HepG2 (cell line): ENCODE measurements around the gene CASTOR1. TPM values are rescaled to one million over a fixed set of nuclear protein-coding genes. Genes with fewer than 3 reads are reported as not detected.

Source experiments
- ATAC-seq: fragments of 200-7000 bp; cut with Tn5 transposase; 3 replicates; pipeline ENCODE4 v1.9.1; 2020; ENCODE audit warnings: mild to moderate bottlenecking, moderate library complexity
- BruUV-seq: library from RNA; stranded (reverse); fragments of 400-500 nt; replicated peaks from 2 replicates; lab custom pipeline; 2021; lab: Mats Ljungman, UMichigan
- CTCF ChIA-PET: fragments of 300-600 bp; formaldehyde crosslinking; extraction: SDS; loops from one replicate; lab custom pipeline; 2021; ENCODE audit warnings: low total read pairs, inconsistent platforms, low intra/inter-chr PET ratio; lab: Yijun Ruan, JAX
- POLR2A ChIA-PET: fragments of 350-600 bp; sonication (Branson Sonifier 250); formaldehyde crosslinking; loops from one replicate; lab custom pipeline; 2020; ENCODE audit warnings: antibody characterized with exemption, inconsistent platforms; lab: Yijun Ruan, JAX
- DNase-seq: peaks from one replicate; pipeline ENCODE4 v3.0.0-alpha.2; 2015; ENCODE audit warnings: low spot score
- FAIRE-seq: peaks from 3 replicates; lab custom pipeline; 2011; peaks lifted over from hg19 to GRCh38; lab: Jason Lieb, UNC
- H2AFZ ChIP-seq: one replicate; pipeline ENCODE4 v1.6.1; 2011; ENCODE audit warnings: low read length, inconsistent platforms
- H3K27ac ChIP-seq: fragments of 300-600 bp; 3 replicates; pipeline ENCODE4 v1.8.0; 2011; ENCODE audit warnings: mixed run types, mild to moderate bottlenecking, mixed read lengths, low read length, inconsistent platforms; ENCODE audit not compliant: insufficient read depth; ENCODE audit errors: extremely low read length
- H3K27me3 ChIP-seq, 2 experiments: fragments of 200-600 bp in 1 of 2; 2 replicates in 1 of 2; 3 replicates in 1 of 2; pipeline versions ENCODE4 v1.6.0 to v1.8.0; 2011; ENCODE audit warnings: low read length in 2 of 2, mild to moderate bottlenecking in 2 of 2, moderate library complexity in 2 of 2, inconsistent platforms in 1 of 2; ENCODE audit not compliant: insufficient read depth in 2 of 2, control insufficient read depth in 1 of 2
- H3K36me3 ChIP-seq, 2 experiments: fragments of 200-600 bp in 1 of 2; replicated peaks in 1 of 2; 2 replicates in 1 of 2; 3 replicates in 1 of 2; pipeline versions ENCODE4 v1.5.1 to v1.8.0; 2011; ENCODE audit warnings: low read length in 2 of 2, inconsistent platforms in 1 of 2; ENCODE audit not compliant: insufficient read depth in 2 of 2, control insufficient read depth in 1 of 2
- H3K4me1 ChIP-seq: 2 replicates; pipeline ENCODE4 v1.5.1; 2012; ENCODE audit warnings: low read length, inconsistent platforms; ENCODE audit not compliant: insufficient read depth
- H3K4me2 ChIP-seq: 2 replicates; pipeline ENCODE4 v1.6.0; 2011; ENCODE audit warnings: low read depth, low read length, inconsistent platforms
- H3K4me3 ChIP-seq, 3 experiments: fragments of 200-600 bp in 1 of 3; sonication (generic), shearing (Covaris generic) in 1 of 3; replicated peaks in 1 of 3; 2 replicates each; pipeline ENCODE4 v1.5.1; 2011 to 2016; ENCODE audit warnings: low read length in 3 of 3, inconsistent platforms in 2 of 3, low read depth in 2 of 3, mild to moderate bottlenecking in 2 of 3, control low read depth in 1 of 3, mixed read lengths in 1 of 3; ENCODE audit not compliant: insufficient read depth in 1 of 3
- H3K79me2 ChIP-seq: one replicate; pipeline ENCODE4 v1.6.1; 2011; ENCODE audit warnings: low read length, inconsistent platforms; ENCODE audit not compliant: insufficient read depth
- H3K9ac ChIP-seq: 2 replicates; pipeline ENCODE4 v1.6.0; 2011; ENCODE audit warnings: mild to moderate bottlenecking, low read depth, low read length, inconsistent platforms; ENCODE audit not compliant: insufficient read depth
- H3K9me3 ChIP-seq: 2 replicates; pipeline ENCODE4 v1.5.1; 2012; ENCODE audit warnings: mild to moderate bottlenecking, low read length
- H4K20me1 ChIP-seq: 2 replicates; pipeline ENCODE4 v1.6.0; 2011; ENCODE audit warnings: inconsistent platforms, mild to moderate bottlenecking, low read length, moderate library complexity; ENCODE audit not compliant: insufficient read depth
- NR0B2 ChIP-seq: sonication (generic); formaldehyde crosslinking; IDR thresholded peaks from 2 replicates; pipeline ENCODE4 v1.4.0; 2020; ENCODE audit warnings: mild to moderate bottlenecking, missing genetic modification reagents
- RELA ChIP-seq: sonication (generic); formaldehyde crosslinking; IDR thresholded peaks from 2 replicates; pipeline ENCODE4 v1.4.0; 2020; ENCODE audit warnings: missing genetic modification reagents
- RERE ChIP-seq: IDR thresholded peaks from 2 replicates; pipeline ENCODE4 v1.6.1; 2016; ENCODE audit warnings: low read depth, missing genetic modification reagents, missing compliant biosample characterization
- ZBED4 ChIP-seq: sonication (generic); formaldehyde crosslinking; IDR thresholded peaks from 2 replicates; pipeline ENCODE4 v1.4.0; 2020; ENCODE audit warnings: missing genetic modification reagents, borderline replicate concordance
- ZNF691 ChIP-seq: sonication (generic); formaldehyde crosslinking; IDR thresholded peaks from 2 replicates; pipeline ENCODE4 v1.4.0; 2020; ENCODE audit warnings: missing genetic modification reagents, low read depth, mild to moderate bottlenecking, borderline replicate concordance
- ZNF790 ChIP-seq: sonication (generic); formaldehyde crosslinking; IDR thresholded peaks from 2 replicates; pipeline ENCODE4 v1.8.0; 2022; ENCODE audit warnings: missing genetic modification reagents, mild to moderate bottlenecking, borderline replicate concordance
- WGBS: methylation state at CpG from one replicate; pipeline ENCODE4 v1.1.6; 2017; ENCODE audit warnings: low lambda C conversion rate; 5-methylcytosine and 5-hydroxymethylcytosine counted together
- in situ Hi-C: cut with HindIII; loops from 2 replicates; pipeline ENCODE4 v1.10.0; 2017; ENCODE audit warnings: low pct_unique_long_range_greater_than_20kb; ENCODE audit not compliant: extremely low pct_ligation_motif_present
- intact Hi-C: fragments of 100-400 bp; cut with micrococcal nuclease; formaldehyde crosslinking; loops from one replicate; pipeline ENCODE4 v1.10.0; 2022; ENCODE audit not compliant: unreplicated experiment
- polyA plus RNA-seq, 8 experiments: library from polyadenylated mRNA; depleted of rRNA in 3 of 8; stranded (reverse) in 7 of 8; unstranded in 1 of 8; fragments of >200 nt; fragmentation: Illumina TruSeq in 4 of 8; extraction: Trizol in 4 of 8; gene quantifications; 2 replicates each; pipeline versions ENCODE4 v1.2.1 to v1.2.3, GENCODE V29; 2011 to 2016; ENCODE audit warnings: low read depth in 4 of 8, missing spikeins in 1 of 8, mixed read lengths in 1 of 8; ENCODE audit not compliant: insufficient read depth in 1 of 8
- total RNA-seq, 5 experiments: library from RNA; depleted of rRNA; stranded (reverse); fragments of >200 nt; fragmentation: Illumina TruSeq; extraction: Trizol; gene quantifications; 2 replicates each; pipeline ENCODE4 v1.2.3, GENCODE V29; 2016; ENCODE audit warnings: low read depth in 1 of 5

Gene CASTOR1
- total and polyA plus RNA-seq, 2 of the 13 experiments (the other 11 are each of a cell fraction or from before 2014, with no cell fraction given), result 2.6 to 4.4 TPM

GRCh38 chr22:30312053-30312452 is 22.7 kb upstream of the CASTOR1 start:
- POLR2A ChIA-PET, result no interaction called here
- no peak overlapping the region for H3K4me2 ChIP-seq
- no peaks in the 10 kb centered on the region for H3K9me3 ChIP-seq
- 90% methylated on average over 6 of the region's 6 CpGs for WGBS
- TF ChIP-seq ZNF691 (CRISPR knock-in tag) (no peak), RERE (CRISPR knock-in tag) (no peak), NR0B2 (CRISPR knock-in tag) (no peak), ZBED4 (CRISPR knock-in tag) (no peak), ZNF790 (CRISPR knock-in tag) (no peak), RELA (CRISPR knock-in tag) (no peak)
- TF ChIP-seq, all 625 proteins: peak for 0
- ATAC-seq, result no peak
- Histone ChIP-seq H3K4me1 (peaks cover 18% of the 10 kb centered on the region), H3K9ac (no peak overlapping the region), H4K20me1 (no peaks in the 10 kb centered on the region), H2AFZ (no peak overlapping the region), H3K4me3 (no peak overlapping the region), H3K36me3 (no peaks in the 10 kb centered on the region), H3K27me3 (no peaks in the 10 kb centered on the region), H3K79me2 (no peaks in the 10 kb centered on the region), H3K27ac (no peak overlapping the region)
- in situ Hi-C loops, result no loop called here
- BruUV-seq, result no TSS peak
- FAIRE-seq, result no peak
- intact Hi-C loops, result no loop called here
- CTCF ChIA-PET, result no interaction called here
- DNase-seq, result no peak
